Ovary (tissue), 3 donors: ENCODE results near the gene RRP7A.

Source experiments
- POLR2A ChIP-seq: fragments of 450-650 bp; IDR thresholded peaks from one replicate; pipeline ENCODE4 v1.6.1; 2017; ENCODE audit warnings: antibody characterized with exemption, mild to moderate bottlenecking, moderate library complexity
- TF ChIP-seq, protein P1 (sequence below), 3 donors: fragments of 450-650 bp in 2 of 3; fragments of 200-600 bp in 1 of 3; IDR thresholded peaks; one replicate each; pipeline versions ENCODE4 v1.5.1 to v1.8.0; 2016 to 2022; ENCODE audit warnings: antibody characterized with exemption in 3 of 3, mild to moderate bottlenecking in 1 of 3
- donor health status: DM: no; HTN: no; CAD: no.

DNA sequence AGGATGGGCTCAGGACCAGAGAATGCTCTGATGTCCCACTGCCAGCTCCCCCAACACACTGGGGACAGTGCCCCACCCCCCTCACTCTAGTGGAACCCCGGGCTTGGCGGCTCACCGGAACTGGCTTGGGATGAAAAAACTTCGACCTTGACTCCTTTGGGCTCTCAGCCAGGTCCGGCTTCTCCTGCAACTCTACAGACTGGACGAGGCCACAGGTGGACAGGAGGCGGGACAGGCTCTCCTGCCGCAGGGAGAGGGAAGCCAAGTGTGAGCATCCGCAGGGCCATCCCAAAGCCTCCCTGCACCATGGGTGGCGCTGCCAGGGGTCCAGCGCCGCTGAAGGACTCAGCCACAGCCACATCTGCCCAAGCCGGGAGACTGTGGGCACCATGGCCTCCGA, 3.7 kb downstream of the RRP7A start:
- TF ChIP-seq, protein P1, sequence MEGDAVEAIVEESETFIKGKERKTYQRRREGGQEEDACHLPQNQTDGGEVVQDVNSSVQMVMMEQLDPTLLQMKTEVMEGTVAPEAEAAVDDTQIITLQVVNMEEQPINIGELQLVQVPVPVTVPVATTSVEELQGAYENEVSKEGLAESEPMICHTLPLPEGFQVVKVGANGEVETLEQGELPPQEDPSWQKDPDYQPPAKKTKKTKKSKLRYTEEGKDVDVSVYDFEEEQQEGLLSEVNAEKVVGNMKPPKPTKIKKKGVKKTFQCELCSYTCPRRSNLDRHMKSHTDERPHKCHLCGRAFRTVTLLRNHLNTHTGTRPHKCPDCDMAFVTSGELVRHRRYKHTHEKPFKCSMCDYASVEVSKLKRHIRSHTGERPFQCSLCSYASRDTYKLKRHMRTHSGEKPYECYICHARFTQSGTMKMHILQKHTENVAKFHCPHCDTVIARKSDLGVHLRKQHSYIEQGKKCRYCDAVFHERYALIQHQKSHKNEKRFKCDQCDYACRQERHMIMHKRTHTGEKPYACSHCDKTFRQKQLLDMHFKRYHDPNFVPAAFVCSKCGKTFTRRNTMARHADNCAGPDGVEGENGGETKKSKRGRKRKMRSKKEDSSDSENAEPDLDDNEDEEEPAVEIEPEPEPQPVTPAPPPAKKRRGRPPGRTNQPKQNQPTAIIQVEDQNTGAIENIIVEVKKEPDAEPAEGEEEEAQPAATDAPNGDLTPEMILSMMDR (IDR thresholded peaks at IDR 0.05), result no peak
- no peak for TF ChIP-seq POLR2A
